Activated CD4-positive, alpha-beta memory T cell treated with anti-CD3 and anti-CD28 coated beads for 36 hours (primary cell): ENCODE measurements around the gene UGT1A5. TPM values are rescaled to one million over a fixed set of nuclear protein-coding genes. Genes with fewer than 3 reads are reported as not detected.
A peak's percentile ranks its signal among the peaks of the same experiment; 100 is the strongest.
"Not testable (repeated sequence)": the region's sequence is repeated elsewhere in the genome, so short reads cannot be mapped to it uniquely, and the experiment has no call there.

Experiments
- CTCF ChIA-PET: fragments of 350-600 bp; sonication (Branson Sonifier 250); formaldehyde crosslinking; loops from one replicate; lab custom pipeline; 2021; ENCODE audit warnings: antibody characterized with exemption, inconsistent platforms; lab: Charles Lee
- POLR2A ChIA-PET: fragments of 350-600 bp; sonication (Branson Sonifier 250); formaldehyde crosslinking; loops from one replicate; lab custom pipeline; 2021; ENCODE audit warnings: antibody characterized with exemption; lab: Charles Lee
- DNase-seq: peaks from one replicate; pipeline ENCODE4 v3.0.0-alpha.2; 2020
- H3K27ac Mint-ChIP-seq: one replicate; pipeline ENCODE4 v1.8.0; 2021; ENCODE audit warnings: mixed read lengths
- H3K27me3 Mint-ChIP-seq: one replicate; pipeline ENCODE4 v1.8.0; 2021; ENCODE audit warnings: mixed read lengths
- H3K36me3 Mint-ChIP-seq: one replicate; pipeline ENCODE4 v1.8.0; 2021; ENCODE audit warnings: mixed read lengths
- H3K4me1 Mint-ChIP-seq: one replicate; pipeline ENCODE4 v1.8.0; 2021; ENCODE audit warnings: low read depth, mixed read lengths
- H3K4me3 Mint-ChIP-seq: one replicate; pipeline ENCODE4 v1.8.0; 2021; ENCODE audit warnings: mild to moderate bottlenecking, mixed read lengths
- H3K9me3 Mint-ChIP-seq: one replicate; pipeline ENCODE4 v1.8.0; 2021; ENCODE audit warnings: mixed read lengths
- intact Hi-C: fragments of 100-400 bp; cut with micrococcal nuclease; formaldehyde crosslinking; loops from one replicate; pipeline ENCODE4 v1.15.1; 2023
- total RNA-seq, 2 experiments: library from RNA; stranded (reverse); gene quantifications; one replicate each; pipeline ENCODE4 v1.2.3, GENCODE V29; 2021

Gene UGT1A5
- total RNA-seq, 2 experiments from 2014 or later = not detected

DNA sequence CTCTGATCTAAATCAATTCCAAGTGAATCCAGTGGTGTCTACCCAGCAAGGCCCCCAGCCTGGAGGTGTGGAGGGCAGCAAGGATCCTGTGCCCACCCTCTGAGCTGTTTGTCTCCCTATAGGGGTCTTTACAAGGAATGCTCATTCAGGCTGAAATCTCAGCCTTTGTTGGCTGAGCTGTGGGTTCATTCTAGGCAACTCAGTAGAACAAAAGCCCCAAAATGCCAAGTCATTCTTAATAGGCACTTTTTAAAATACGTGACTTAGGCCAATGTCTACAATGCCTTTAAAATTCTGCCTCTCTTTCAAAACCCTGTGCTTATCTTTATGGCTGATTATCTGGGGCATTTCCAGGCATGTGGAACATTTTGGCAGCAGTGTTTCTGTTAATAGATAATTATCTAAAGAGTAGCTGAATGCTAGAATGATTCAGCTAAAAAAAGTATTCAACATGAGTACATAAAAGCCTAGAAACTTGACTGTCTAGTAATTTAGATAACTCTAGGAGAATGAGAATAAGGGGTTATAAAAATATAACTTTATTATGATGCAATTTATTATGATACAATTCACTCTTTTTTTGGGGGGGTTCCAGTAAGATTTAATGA, 12.6 kb upstream of the UGT1A5 start:
- Mint-ChIP-seq H3K36me3 (no peaks in the 10 kb centered on the region), H3K4me1 (no peaks in the 10 kb centered on the region), H3K4me3 (no peak overlapping the region), H3K27ac (no peak overlapping the region), H3K9me3 (no peaks in the 10 kb centered on the region), H3K27me3 (peaks cover 5% of the 10 kb centered on the region)
- no peak for DNase-seq
- CTCF ChIA-PET = interaction anchor here (1.5 kb wide), 1 partner anchor 11 kb away, joined by 6 read pairs; no protein-coding TSS in a partner anchor
- POLR2A ChIA-PET = no interaction called here
- intact Hi-C loops = no loop called here

- H3K27me3 Mint-ChIP-seq, H3K27ac Mint-ChIP-seq, H3K36me3 Mint-ChIP-seq, POLR2A ChIA-PET, intact Hi-C loops, H3K4me1 Mint-ChIP-seq, H3K4me3 Mint-ChIP-seq, DNase-seq, H3K9me3 Mint-ChIP-seq: not testable (repeated sequence)
- CTCF ChIA-PET = interaction anchor here (1.5 kb wide), 1 partner anchor 10 kb away, joined by 6 read pairs; no protein-coding TSS in a partner anchor
Observed at GRCh38 chr2:233700842-233701241, 11.9 kb upstream of the UGT1A5 start.

GRCh38 chr2:233702238-233702637, 10.5 kb upstream of the UGT1A5 start:
- H3K27me3 Mint-ChIP-seq = peaks cover 8% of the 10 kb centered on the region
- intact Hi-C loops = no loop called here
- no peak overlapping the region for H3K27ac Mint-ChIP-seq
- ChIA-PET POLR2A (no interaction called here), CTCF (no interaction called here)
- H3K4me1 Mint-ChIP-seq = no peaks in the 10 kb centered on the region
- H3K36me3 Mint-ChIP-seq = no peaks in the 10 kb centered on the region
- no peaks in the 10 kb centered on the region for H3K9me3 Mint-ChIP-seq
- DNase-seq = no peak
- H3K4me3 Mint-ChIP-seq = no peak overlapping the region

DNA sequence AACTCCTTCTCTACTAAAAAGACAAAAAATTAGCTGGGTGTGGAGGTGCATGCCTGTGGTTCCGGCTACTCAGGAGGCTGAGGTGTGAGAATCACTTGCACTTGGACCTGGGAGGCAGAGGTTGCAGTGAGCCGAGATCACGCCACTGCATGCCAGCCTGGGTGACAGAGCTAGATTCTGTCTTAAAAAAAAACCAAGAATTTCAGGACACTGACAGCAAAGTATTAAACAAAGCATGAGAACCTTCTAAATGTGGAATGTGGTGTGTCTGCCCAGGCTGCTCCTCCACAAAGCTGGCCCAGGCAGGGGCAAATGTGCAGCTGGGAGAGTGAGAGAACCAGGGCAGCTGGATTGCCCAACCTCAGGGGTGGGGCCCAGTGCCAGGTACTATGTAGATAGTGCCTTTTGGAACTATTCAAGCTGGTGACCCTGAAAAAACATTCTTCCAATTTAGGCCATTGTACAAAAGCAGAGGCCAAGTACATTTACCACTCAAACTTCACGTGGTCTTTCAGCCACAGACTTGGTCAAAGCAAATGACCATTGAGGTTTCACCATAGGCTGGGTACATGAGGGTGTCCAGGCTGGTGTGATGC, 6.7 kb upstream of the UGT1A5 start:
- H3K9me3 Mint-ChIP-seq = no peaks in the 10 kb centered on the region
- H3K4me1 Mint-ChIP-seq = no peaks in the 10 kb centered on the region
- no peak overlapping the region for H3K27ac Mint-ChIP-seq
- intact Hi-C loops = no loop called here
- H3K4me3 Mint-ChIP-seq = no peak overlapping the region
- peaks cover 9% of the 10 kb centered on the region for H3K27me3 Mint-ChIP-seq
- no peaks in the 10 kb centered on the region for H3K36me3 Mint-ChIP-seq
- ChIA-PET POLR2A (no interaction called here), CTCF (no interaction called here)
- no peak for DNase-seq

DNA sequence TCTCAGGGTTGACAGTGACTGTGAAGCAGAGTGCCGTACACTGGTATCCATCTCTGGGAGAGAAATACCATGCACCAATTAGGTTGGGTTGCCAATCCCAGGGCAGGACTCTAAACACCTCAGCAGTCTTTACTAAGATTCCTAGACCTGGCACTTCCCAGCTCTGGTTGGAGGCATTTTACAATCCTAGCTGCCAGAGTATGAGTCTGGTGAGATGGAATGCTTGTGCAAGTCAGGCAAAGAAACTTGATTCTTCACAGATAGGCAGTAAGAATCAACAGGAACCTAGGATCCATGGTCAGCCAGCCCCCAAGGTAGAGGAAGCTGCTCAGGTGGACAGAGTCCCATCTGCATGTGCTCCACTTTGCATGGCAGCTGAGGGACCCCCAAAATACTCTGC, 6.0 kb upstream of the UGT1A5 start:
- DNase-seq = no peak
- CTCF ChIA-PET = no interaction called here
- H3K9me3 Mint-ChIP-seq = no peaks in the 10 kb centered on the region
- H3K27me3 Mint-ChIP-seq = peaks cover 12% of the 10 kb centered on the region
- no peaks in the 10 kb centered on the region for H3K4me1 Mint-ChIP-seq
- no peak overlapping the region for H3K4me3 Mint-ChIP-seq
- H3K27ac Mint-ChIP-seq = no peak overlapping the region
- H3K36me3 Mint-ChIP-seq = no peaks in the 10 kb centered on the region
- POLR2A ChIA-PET = no interaction called here
- intact Hi-C loops = no loop called here

- CTCF ChIA-PET = no interaction called here
- Mint-ChIP-seq H3K27me3 (peaks cover 17% of the 10 kb centered on the region), H3K4me1 (no peaks in the 10 kb centered on the region), H3K9me3 (no peaks in the 10 kb centered on the region), H3K36me3 (no peaks in the 10 kb centered on the region), H3K27ac (no peak overlapping the region), H3K4me3 (no peak overlapping the region)
- POLR2A ChIA-PET = no interaction called here
- intact Hi-C loops = no loop called here
- DNase-seq = no peak
Observed at GRCh38 chr2:233707940-233708644, 4.6 kb upstream of the UGT1A5 start.

DNA sequence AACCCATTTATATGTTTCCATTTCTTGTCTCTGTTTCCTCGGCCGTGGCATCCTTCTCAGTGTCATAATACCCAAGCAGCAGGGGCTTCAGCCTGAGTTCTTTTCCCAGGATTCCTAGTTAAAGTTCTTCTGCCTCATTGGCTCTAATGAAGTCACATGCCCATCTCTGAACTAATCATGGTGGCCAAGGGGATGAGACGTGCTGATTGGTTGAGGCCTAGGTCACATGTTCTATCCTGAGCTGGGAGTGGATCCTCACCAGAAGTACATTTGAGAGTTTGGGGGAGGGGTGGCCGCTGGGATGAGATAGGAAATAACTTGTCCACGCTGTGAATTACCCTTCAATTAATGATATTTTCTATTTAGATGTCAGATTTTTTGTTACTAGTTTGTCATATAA, 3.8 kb upstream of the UGT1A5 start:
- POLR2A ChIA-PET = no interaction called here
- CTCF ChIA-PET = no interaction called here
- intact Hi-C loops = no loop called here
- H3K27ac Mint-ChIP-seq = no peak overlapping the region
- H3K4me3 Mint-ChIP-seq = no peak overlapping the region
- no peak for DNase-seq
- H3K27me3 Mint-ChIP-seq = peaks cover 23% of the 10 kb centered on the region
- H3K4me1 Mint-ChIP-seq = no peaks in the 10 kb centered on the region
- H3K36me3 Mint-ChIP-seq = no peaks in the 10 kb centered on the region
- H3K9me3 Mint-ChIP-seq = no peaks in the 10 kb centered on the region

- CTCF ChIA-PET = interaction anchor here (0.7 to 2.6 kb wide), 9 partner anchors 8 to 268 kb away, joined by 3 to 6 read pairs (median 3); partner anchors contain the start of gene UGT1A6
- Mint-ChIP-seq H3K9me3 (no peaks in the 10 kb centered on the region), H3K36me3 (no peaks in the 10 kb centered on the region), H3K4me1 (no peaks in the 10 kb centered on the region), H3K27me3 (peaks cover 29% of the 10 kb centered on the region), H3K27ac (no peak overlapping the region), H3K4me3 (no peak overlapping the region)
- peak; percentile 75 for DNase-seq
- intact Hi-C loops = loop anchor here (10.0 kb wide), 1 partner anchor 307 kb away; no protein-coding TSS in a partner anchor
- POLR2A ChIA-PET = no interaction called here
Observed at GRCh38 chr2:233711312-233712008, 1.2 kb upstream of the UGT1A5 start.

DNA sequence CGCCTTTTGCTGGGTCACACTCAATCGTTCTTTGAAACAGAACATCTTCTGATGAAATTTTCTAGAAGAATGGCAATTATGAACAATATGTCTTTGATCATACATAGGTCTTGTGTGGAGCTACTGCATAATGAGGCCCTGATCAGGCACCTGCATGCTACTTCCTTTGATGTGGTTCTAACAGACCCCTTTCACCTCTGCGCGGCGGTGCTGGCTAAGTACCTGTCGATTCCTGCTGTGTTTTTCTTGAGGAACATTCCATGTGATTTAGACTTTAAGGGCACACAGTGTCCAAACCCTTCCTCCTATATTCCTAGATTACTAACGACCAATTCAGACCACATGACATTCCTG, 532 bp downstream of the UGT1A5 start:
- DNase-seq = no peak
- ChIA-PET CTCF (interaction anchor here (2.6 kb wide), 1 partner anchor 111 kb away, joined by 6 read pairs; no protein-coding TSS in a partner anchor), POLR2A (no interaction called here)
- intact Hi-C loops = loop anchor here (10.0 kb wide), 1 partner anchor 308 kb away; no protein-coding TSS in a partner anchor
- peaks cover 30% of the 10 kb centered on the region for H3K27me3 Mint-ChIP-seq
- H3K27ac Mint-ChIP-seq = no peak overlapping the region
- H3K4me1 Mint-ChIP-seq = no peaks in the 10 kb centered on the region
- H3K36me3 Mint-ChIP-seq = no peaks in the 10 kb centered on the region
- no peaks in the 10 kb centered on the region for H3K9me3 Mint-ChIP-seq
- H3K4me3 Mint-ChIP-seq = no peak overlapping the region

- H3K36me3 Mint-ChIP-seq = no peaks in the 10 kb centered on the region
- DNase-seq = no peak
- intact Hi-C loops = loop anchor here (10.0 kb wide), 1 partner anchor 309 kb away; no protein-coding TSS in a partner anchor
- CTCF ChIA-PET = no interaction called here
- no peaks in the 10 kb centered on the region for H3K4me1 Mint-ChIP-seq
- no peak overlapping the region for H3K27ac Mint-ChIP-seq
- H3K27me3 Mint-ChIP-seq = peaks cover 33% of the 10 kb centered on the region
- no peaks in the 10 kb centered on the region for H3K9me3 Mint-ChIP-seq
- POLR2A ChIA-PET = no interaction called here
- H3K4me3 Mint-ChIP-seq = no peak overlapping the region
Observed at GRCh38 chr2:233714121-233714520, 1.4 kb downstream of the UGT1A5 start.

- DNase-seq = no peak
- H3K27me3 Mint-ChIP-seq = peaks cover 30% of the 10 kb centered on the region
- POLR2A ChIA-PET = no interaction called here
Observed at GRCh38 chr2:233718552-233718951, 5.8 kb downstream of the UGT1A5 start, which contains the start of gene UGT1A4. UGT1A4 (plus strand) TSS chr2:233718736; CDS start chr2:233718821, 85 bp downstream.

More at GRCh38 chr2:233718552-233718951, 5.8 kb downstream of the UGT1A5 start, which contains the start of gene UGT1A4:
- intact Hi-C loops = loop anchor here (10.0 kb wide), 1 partner anchor 314 kb away; no protein-coding TSS in a partner anchor
- CTCF ChIA-PET = interaction anchor here (1.1 kb wide), 1 partner anchor 727 kb away, joined by 3 read pairs; no protein-coding TSS in a partner anchor
- H3K27ac Mint-ChIP-seq = no peak within 1 kb of the TSS
- H3K9me3 Mint-ChIP-seq = no peaks in the 10 kb centered on the region
- H3K4me3 Mint-ChIP-seq = no peak within 1 kb of the TSS
- no peaks in the 10 kb centered on the region for H3K36me3 Mint-ChIP-seq
- no peaks in the 10 kb centered on the region for H3K4me1 Mint-ChIP-seq
